GM18499 (cell line): ENCODE data around the gene FIBCD1.

Source experiments
- ATAC-seq: cut with Tn5 transposase; IDR thresholded peaks from one replicate; pipeline ENCODE4 v1.9.1; 2021; ENCODE audit warnings: moderate number of reproducible peaks; ENCODE audit not compliant: insufficient read depth, unreplicated experiment

The FIBCD1 gene

DNA sequence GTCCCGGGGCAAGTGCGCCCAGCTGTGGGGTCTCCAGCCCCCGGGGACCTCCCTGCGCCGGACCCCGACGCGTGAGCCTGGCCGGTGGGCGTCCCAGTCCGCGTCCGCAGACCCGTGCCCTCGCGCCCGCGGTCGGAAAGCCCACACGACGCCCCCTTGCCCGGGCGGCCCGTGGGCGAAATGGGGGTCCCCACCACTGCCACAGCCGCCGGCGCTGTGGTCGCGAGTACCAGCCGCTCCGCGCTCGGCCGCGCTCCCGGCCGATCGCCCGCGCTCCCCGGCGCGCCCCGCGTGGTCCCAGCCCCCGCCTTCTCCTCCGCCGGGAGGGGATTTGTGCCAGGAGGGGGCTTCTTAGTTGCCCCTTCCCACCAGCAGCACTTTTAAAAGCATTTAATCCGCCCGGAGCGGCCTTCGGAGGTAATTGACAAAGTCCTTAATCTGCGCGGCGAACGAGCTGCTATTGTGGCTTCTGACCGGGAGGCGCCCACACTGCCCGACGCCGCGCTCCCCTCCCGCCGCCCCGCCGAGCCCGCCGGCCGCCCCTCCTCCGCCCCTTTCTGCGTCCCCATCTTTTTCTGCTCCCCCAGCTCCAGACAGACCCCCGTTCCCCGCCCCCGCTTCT is 469 bp upstream of the FIBCD1 start:
- no peak for ATAC-seq

DNA sequence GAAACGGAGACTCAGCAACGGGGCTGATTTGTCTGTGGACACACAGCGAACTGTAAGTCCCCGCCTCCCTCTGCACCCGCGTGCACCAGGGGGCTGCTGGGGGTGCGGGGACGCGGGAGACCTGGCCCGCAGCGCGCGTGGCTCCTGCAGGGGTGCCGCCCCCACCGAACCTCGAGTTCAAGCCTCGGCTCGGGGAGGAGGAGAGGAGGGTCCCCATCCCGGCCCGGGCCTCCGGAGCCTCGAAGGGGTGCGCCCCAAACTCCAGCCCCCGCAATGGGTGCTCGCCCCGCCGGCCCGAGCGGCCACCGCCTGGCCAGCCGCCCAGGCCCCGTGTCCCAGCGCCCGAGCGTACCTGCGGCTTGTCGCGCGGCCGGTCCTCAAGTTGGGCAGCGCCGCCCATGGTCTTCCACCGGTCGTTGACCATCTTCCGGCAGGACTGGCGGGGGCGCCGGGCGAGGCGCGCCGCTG is 829 bp downstream of the FIBCD1 start:
- no peak for ATAC-seq

DNA sequence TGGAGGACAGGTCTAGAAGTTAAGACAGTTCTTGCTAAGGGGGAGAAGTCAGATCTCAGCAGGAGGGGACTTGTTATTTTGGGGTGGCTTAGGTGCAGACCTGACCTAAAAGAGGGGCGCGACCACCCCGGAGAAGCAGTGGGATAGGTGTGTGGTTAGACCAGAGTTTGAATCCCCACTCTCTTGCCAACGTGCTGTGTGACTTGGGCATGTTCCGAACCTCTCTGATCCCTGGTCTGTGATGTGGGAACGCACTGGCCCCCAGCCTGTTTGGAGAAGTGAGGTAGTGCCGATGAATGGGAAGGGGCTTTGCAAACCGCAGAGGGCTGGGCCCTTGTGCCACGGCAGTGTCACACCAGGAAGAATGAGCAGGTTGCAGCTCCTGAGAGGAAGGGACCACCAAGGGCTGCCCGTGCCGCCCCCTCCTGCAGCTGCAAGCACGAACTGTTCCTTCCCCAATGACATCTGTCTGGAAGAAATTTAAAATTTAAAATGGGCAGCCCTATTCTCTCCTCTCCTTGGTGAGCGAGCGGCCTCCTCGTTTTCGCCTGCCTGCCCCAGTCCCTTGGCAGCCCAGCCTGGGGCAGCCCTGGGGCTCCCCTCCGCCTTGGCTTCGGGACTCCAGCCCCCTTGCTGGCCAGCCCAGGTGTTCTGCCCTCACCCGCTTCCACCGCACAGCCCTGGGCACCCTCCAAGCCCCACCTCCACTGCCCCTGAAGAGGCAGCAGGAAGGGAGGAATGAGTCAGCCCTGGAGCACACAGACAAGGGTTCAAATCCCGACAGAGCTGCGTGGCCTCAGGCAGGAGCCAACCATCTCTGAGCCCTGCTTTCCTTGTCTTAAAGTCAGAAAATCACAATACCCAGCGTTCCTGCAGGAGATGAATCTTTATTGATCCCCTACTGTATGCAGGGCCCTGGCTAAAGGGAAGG is 1.6 kb downstream of the FIBCD1 start:
- no peak for ATAC-seq

DNA sequence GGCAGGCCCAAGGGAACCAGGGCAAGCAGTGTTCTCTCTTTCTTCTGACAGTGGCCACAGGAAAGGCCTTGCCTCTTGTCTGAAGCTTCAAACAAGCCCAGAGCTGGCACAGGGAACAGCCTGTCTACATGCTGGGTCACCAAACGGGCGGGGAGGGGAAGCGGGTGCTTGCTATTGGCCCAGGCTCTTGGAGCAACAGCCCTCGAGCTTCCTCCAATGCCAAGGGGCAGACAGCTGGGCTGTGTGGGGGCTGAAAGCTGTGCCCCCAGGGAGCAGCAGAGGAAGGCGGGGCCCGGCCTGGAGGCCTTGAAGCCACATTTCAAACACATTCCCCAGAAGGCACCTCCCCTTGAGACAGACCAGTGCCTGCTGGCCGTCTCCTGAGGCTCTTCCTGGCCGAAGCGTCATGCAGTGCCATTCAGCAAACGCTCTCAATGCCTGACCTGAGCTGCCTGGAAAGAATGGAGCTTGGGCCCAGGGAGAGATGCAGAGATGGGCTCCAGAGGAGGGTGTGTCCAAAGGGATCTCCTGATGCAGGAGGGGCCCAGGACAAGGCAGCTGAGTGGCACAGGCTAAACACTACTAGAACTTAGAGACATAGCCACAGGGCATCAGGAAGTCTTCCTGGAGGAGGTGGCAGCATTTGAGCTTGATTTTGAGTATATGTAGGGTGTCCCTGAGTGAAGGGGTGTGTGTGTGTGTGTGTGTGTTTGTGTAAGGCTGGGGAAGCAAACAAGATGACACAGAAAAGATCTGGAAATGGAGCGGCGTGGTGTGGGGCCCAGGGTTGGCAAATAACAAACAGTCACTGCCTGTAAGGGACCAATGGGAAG is 2.5 kb downstream of the FIBCD1 start:
- no peak for ATAC-seq

DNA sequence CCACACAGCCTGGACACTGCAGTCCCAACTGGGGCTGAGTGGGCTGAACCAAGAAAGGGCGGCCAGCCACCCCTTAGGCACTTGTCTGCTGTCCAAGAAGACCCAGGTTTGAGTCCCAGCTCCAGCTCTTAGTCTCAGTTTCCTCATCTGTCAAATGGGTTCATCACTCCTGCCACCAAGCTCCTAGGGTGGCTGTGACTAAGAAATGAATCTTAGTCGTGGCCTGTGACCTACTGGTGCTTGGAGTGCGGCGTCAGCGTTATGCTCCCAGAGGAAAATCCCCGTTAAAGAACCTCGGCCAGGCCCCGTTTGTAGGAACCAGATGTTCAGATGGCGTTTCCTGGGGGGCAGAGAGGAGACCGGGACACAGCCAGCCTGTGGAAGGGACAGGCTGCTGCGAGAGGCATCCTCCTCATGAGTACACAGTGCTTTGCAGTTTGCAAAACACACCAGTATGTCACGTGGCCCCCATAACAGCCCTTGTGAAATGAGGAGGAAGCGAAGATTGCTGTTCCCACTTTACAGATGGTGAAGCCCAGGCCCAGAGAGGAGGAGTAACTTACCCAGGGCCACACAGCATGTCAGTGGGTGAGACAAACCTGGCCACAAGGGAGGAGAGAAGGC is 3.3 kb downstream of the FIBCD1 start:
- ATAC-seq, result no peak

DNA sequence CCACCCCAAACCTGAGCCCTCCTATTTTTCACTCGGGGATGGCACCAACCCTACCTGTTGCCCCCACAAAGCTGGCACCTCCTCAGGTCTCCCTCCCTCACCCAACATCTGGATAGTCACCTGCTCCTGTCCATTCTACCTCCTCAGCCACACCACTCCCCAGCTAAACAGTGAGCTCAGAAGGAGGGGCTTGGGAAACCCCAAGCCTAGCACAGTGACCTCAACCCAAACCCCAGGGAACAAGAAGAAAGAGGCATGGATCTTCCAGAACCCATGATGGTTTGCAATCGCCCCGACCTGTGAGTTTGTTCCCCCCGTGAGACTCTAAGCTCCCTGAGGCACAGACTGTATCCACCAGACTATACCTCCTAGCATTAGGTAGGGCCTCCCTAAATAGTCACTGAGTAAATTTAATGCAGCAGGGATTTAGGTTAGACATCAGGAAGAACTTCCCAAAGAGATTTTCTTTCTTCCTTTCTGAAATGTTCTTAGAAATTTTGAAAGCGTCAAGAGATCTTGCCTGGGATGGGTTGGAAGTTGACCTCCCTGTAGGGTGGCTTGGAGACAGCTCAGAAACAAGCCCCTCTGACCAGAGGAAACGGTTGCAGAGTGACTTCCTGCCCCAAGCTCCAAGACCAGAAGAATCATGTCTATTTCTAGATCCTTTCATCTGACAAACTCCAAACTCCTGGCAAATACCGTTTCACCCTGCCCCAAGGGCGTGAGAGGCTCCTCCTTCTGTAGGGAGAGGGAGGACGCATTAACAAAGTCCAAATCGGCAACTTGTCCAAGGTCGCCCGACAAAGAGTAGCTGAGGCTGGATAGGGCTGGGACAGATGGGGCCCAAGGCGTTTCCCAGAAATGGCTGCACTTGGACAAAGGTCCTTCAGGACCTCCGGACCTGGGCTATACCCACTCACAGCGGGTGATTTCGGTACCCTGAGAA is 4.1 kb downstream of the FIBCD1 start:
- ATAC-seq, result no peak

DNA sequence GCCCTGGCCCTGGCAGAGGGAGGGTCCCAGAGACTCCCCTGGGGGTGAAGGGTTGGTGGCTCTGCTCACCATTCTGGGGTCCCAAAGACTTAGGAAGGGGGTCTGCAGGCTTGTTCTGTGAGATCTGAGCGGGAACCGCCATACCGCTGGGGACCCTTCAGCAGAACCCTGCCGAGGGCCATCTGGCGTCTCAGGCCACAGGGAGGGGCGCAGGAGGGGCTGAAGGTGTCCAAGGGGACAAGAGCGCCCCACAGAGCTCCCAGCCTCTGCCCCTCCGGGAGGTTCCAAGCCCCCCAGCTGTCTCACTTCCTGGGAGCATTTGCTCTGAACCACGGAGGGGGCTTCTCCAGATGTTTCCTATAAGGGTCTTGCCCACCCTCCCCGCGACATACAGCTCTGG is 4.8 kb downstream of the FIBCD1 start:
- ATAC-seq, result no peak

DNA sequence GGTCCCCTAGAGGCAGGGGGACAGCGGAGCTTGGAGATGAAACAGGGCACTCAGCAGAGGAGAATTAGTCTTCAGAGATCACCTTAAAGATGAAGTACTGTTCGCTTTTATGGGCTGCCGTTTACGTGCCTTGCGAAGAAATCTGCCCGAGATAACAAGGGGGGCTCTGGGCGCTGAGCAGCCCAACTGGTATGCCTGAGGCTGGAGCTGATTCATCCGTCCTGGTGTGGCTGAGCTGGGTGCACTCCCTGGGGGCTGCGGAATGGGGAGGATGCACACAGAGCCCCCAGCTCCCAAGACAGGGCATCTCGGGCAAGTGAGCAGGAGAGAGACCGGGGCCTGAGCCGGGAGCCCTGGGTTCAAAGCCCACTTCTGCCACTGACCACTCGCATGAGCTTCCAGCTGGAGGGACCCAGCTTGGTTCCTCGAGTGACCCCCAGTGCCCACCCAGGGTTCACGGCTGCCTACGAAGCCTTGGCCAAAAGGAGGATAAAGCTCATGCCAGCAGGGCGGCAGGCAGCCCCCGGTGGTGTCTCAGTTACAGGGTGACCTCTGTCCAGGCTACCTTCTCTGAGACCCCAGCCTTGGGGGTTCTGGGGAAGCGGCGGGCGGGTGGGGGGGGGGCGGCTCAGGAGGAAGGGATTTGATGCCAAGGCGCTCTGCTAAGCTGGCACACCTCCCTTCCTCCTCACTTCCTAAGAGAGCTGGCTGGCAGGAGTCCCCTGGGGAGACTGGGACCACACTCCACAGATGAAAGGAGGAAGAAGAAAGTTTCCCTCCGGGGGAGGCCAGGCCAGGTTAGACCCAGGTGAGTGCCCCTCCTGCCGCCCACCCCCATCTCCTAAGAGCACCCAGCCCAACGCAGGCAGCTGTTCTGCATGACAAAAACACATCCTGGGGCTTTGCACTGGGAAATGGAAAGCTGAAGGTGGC is 5.7 kb downstream of the FIBCD1 start:
- ATAC-seq, result no peak

DNA sequence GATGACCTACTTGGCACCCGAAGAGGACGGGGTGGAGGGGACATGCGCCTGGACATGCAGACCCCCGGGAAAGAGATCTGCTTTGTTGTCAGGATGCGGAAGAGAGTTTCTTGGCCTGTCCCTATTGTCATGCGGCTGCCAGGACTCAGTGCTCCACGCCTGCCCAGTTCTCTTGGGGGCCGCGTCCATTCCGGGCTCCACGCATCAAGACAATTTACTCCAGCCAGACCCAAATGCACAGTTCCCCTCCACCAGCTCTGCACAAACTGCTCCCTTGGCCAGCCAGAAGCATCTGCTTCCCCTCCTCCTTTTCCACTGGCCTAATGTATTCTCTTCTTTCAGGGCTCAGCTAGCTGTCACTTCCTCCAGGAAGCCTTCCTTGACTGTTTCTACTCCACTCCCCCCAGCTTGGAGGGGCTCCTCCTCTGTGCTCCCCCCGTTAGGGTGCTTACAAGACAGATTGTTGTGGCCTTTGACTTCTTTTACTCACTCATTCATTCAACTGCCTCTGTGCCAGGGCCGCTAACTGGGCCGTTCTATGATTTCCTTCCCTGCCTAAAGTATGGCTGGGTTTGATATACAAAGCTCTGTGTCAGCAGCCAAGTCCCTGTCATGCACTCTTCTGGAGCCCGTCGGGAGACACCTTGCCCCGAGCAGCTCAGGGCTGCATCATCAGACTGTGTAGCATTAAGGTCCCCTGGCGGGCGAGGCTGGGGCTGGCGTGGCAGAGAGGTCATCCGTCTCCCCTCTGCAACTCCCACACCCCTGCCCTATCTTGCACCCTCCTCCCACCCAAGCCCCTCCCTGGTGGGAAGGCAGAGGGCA is 6.6 kb downstream of the FIBCD1 start:
- no peak for ATAC-seq

DNA sequence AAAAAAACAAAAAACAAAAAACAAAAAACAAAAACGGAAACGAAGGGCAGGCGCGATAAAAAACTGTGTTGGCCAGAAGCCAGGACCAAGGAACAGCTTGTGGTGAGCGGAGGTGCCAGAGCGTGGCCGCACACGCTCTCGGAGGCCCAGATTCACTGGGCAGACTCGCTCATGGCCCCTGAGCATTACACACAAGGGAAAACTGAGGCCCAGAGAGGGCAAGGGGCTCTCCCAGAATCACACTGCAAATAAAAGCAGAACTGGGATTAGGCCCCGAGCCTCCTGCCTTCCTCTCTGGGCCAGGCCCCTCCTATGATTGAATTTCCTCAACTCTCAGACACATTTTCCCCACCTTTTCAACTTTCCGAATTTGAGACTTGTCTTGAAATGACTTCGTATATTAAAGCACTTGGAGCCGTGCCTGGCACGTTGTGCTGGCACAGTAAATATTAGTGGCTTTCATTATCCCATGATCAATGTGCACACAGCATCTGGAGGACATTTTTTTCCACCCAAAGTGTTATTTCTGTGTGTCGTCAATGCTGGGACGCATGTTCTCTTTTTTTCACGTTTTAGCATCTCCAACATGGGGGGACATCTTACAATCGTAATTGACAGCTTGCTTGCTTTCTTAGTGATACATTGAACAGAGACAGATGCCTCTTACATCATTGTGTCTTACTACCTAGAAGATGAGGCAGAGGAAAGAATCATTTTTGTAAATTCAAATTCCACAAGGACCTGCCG is 7.4 kb downstream of the FIBCD1 start:
- no peak for ATAC-seq

DNA sequence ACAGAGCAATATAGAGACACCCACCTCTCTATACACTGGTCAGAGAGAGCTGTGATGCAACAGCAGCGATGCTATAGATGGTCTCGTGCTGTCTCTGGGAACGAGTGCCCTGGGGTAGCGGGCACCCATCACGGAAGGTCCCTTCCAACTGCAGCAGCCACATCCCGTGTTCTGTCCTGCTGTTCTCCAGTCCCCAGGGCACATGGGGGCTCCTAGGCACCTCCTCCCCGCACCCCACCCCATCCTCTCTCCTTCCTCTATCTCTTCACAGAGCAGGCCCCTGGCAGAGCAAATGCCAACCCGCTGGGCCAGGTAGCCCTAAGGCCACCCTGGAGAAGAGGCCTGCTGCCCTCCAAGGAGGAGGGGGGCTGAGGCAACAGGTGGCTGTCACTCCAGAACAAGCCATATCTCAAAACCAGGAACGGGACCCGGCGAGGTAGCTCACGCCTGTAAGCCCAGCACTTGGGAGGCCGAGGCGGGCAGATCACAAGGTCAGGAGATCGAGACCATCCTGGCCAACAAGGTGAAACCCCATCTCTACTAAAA is 8.2 kb downstream of the FIBCD1 start:
- no peak for ATAC-seq

DNA sequence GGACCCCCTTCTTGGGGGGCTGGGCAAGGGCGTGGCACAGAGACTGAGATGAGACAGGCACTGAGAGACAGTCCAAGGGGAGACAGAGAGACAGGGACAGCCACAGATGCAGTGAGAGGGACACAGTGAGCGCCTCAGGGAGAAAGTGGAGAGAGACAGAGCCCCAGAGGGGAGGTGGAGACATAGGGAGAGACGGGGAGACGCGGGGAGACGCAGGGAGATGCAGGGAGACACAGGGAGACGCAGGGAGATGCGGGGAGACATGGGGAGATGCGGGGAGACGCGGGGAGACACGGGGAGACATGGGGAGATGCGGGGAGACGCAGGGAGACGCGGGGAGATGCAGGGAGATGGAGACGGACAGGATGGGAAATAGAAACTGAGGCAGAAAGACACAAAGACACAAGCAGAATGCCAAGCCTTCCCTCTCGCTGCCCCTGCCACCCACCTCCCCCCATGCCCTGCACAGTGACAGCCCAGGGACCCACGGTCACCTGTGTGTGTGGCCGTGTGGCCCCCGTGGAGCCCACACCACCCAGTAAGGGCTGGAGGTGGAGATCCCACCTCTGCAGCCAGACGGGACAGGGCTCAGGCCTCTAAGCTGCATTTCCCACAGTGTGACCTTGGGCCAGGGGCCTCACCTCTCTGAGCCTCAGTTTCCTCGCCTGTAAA is 8.8 kb downstream of the FIBCD1 start:
- no peak for ATAC-seq

DNA sequence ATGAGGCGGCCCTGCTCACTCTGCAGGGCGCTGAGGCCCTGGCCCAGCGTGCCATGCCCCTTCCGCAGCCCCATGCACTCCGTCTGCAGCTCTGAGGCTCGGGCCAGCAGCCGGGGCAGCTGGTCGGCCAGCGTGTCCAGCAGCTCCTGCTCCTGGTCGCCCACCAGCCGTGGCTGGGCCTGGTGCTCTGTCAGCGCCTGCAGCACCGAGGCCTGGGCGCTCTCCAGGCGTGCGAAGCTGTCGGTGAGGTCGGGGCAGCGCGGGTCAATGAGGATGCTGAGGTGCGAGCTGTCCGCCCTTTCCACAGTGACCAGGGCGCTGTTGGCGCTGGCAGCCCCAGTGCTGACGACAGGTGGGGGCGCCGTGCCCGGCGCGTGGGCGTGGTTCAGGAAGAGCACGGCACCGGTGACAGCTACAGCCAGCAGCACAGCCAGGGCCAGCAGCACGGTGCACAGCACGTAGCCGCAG is 9.4 kb downstream of the FIBCD1 start:
- ATAC-seq, result no peak

DNA sequence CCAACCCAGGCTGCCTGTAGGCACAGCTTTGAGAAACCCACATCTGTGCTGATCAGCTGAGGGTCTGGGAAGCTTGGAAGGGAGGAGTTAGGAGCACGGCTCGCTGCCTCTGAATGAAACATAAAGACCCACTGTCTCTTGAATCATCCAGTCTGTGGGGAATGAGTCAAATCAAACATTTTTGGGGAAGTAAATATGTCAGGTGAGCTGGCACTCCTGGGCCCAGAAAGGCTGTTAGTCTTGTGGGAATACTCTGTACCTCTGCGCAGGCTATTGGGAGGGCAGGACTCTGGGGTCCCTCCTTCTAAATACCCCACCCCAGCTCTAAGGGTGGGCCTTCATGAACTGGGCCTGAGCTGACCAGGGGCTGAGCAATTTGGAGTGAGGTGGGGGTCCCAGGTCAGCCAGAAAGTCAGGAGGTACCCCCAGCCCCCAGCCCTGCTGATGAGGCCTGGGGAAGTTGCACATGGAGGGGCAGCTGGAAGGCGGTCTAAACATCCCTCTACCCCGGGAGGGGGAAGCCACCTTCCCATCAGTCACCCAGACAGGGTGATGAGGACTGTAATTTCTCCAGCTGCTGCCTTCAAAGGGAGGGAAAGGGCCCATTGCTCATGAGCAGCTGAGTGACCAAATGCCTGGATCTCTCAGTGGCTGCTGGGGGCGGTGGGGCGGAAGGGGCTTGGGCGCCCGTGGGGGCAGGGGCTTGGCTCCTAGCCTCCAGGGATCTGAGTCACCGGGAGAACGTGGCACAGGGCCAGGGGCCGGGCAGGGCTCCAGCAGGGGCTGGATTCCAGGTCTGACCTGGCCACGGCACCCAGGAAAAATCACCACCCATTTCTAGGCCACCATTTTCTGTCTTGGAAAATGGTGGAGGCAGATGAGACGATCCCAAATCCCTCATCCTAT is 10.8 kb downstream of the FIBCD1 start:
- no peak for ATAC-seq

DNA sequence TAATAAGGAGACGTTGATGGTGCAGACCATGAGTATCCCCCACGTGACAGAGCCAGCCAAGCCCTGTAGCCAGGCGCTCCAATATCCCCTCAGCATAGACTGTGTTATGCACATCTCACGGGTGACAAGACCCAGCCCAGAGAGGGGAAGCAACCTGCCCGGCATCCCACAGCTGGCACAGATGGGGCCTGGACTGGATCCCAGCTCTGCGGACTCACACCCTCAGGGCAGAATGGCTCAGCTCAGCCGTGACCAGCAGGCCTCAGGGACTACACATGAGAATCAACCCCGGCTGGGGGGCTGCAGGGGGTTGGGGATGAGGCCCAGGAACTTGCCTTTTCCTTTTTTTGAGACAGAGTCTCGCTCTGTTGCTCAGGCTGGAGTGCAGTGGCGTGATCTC is 11.7 kb downstream of the FIBCD1 start:
- ATAC-seq, result no peak
